ENCODE data around the gene CDC34.

CDC34 gene

DNA sequence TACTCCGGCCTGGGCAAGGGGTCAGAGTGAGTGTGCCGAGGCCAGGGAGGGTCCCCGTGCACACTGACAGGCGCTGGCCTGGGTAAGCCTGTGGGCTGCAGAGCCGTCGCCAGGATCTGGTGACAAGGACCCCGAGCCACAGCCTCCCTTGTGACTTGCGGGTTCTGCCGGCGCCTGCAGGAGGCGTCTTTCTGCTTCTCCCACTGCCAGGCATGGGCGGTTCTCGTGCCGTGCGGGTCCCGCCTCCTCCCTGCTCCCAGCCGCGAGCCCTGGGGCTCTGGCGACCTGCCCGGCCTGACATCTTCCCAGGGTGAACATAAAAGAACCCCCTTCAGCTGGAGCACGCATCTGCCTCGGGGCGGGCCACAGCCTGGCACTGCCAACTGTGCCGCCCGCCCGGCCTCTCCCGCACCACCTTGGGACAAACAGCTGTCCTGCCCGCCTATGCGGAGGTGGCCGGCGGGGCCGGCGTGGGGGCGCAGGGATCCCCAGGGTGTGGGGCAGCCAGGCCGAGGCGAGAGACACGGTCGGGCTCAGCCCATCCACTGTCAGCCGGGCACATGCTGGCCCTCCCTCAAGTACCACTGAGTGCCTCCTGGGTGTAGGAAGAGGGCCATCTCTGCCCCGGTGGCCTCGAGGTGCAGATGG, 56.7 kb downstream of the CDC34 start:
- H3K27ac ChIP-seq, result peak overlapping the region; percentile 68
- TF ChIP-seq, protein P1, sequence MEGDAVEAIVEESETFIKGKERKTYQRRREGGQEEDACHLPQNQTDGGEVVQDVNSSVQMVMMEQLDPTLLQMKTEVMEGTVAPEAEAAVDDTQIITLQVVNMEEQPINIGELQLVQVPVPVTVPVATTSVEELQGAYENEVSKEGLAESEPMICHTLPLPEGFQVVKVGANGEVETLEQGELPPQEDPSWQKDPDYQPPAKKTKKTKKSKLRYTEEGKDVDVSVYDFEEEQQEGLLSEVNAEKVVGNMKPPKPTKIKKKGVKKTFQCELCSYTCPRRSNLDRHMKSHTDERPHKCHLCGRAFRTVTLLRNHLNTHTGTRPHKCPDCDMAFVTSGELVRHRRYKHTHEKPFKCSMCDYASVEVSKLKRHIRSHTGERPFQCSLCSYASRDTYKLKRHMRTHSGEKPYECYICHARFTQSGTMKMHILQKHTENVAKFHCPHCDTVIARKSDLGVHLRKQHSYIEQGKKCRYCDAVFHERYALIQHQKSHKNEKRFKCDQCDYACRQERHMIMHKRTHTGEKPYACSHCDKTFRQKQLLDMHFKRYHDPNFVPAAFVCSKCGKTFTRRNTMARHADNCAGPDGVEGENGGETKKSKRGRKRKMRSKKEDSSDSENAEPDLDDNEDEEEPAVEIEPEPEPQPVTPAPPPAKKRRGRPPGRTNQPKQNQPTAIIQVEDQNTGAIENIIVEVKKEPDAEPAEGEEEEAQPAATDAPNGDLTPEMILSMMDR (conservative IDR thresholded peaks at IDR 0.05), result peak; percentile 85

DNA sequence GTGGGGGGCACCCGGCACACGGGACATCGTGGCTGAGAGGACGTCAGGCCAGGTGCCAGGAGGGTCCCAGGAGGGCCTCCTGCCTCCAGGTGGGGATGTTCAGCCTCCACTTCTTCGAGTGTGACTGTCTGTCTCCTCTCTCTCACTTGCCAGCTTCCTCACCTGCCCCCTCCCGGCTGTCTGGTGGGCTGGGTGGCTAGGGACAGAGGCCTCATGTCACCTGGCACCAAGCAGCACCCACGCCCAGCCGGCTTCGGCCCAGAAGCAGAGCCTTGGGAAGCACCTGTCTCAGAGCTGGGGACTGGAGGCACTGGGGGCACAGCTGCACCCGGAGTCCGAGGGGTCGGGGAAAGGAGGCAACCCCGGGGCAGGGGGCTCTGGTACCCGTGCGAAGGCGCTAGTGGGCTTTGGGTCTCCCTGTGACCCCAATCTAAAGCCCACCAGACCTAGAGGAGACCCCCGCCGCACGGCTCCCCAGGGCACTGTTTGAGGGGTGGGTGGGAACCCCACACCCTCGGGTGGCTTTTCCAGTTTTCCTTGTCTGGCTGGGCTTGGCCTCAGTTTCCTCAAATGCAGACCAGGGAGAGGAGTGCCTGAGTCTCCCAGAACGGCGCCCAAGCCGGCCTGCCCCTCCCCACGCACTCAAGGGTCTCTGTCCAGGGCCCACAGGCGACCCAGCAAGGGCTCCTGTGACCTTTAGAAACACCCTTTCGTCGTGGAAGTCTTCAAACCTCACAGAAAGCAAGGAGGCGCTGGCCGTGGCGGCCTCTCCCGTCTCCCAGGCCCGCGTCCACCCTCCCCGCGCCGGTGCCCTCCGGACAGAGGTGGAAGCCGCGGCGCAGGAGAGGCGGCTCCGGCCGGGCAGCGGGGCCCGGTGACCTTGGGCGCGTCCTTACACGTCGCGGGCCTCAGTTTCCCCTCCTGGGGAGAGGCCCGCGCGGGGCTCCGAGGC, 57.5 kb downstream of the CDC34 start:
- TF ChIP-seq, protein P1 (conservative IDR thresholded peaks at IDR 0.05), result no peak
- H3K27ac ChIP-seq, result peak overlapping the region; percentile 68

DNA sequence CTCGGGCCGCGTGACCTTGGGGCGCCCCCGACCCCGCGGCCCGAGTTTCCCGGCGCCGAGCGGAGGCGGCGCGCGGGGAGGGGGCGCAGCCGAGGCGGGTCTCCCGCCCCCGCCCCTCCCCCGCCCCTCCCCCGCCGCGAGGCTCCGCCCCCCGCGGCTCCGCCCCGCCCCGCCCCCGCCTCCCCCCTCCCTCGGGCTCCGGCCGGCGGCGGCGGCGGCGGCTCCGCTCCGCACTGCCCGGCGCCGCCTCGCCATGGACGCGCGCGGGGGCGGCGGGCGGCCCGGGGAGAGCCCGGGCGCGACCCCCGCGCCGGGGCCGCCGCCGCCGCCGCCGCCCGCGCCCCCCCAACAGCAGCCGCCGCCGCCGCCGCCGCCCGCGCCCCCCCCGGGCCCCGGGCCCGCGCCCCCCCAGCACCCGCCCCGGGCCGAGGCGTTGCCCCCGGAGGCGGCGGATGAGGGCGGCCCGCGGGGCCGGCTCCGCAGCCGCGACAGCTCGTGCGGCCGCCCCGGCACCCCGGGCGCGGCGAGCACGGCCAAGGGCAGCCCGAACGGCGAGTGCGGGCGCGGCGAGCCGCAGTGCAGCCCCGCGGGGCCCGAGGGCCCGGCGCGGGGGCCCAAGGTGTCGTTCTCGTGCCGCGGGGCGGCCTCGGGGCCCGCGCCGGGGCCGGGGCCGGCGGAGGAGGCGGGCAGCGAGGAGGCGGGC, 58.3 kb downstream of the CDC34 start, which contains the start of gene HCN2:
Gene HCN2, plus strand, starts transcription at position 189 of the 703 bp plus-strand sequence. Its CDS starts 65 bp downstream, at position 254.
- peak within 1 kb of the TSS; percentile 68 for H3K27ac ChIP-seq
- TF ChIP-seq, protein P1 (conservative IDR thresholded peaks at IDR 0.05), result no peak

DNA sequence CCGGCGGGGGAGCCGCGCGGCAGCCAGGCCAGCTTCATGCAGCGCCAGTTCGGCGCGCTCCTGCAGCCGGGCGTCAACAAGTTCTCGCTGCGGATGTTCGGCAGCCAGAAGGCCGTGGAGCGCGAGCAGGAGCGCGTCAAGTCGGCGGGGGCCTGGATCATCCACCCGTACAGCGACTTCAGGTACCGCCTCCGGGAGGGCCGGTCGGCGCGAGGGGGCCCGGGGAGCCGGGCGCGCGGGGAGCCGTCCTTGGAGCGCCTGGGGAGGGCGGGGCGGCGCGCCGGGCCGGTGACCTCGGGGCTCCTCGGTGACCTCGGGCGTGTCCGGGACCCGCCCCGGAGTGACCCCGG, 58.8 kb downstream of the CDC34 start:
- TF ChIP-seq, protein P1 (conservative IDR thresholded peaks at IDR 0.05), result no peak
- peak overlapping the region; percentile 55; the same call in 1 of the 2 replicates for H3K27ac ChIP-seq

DNA sequence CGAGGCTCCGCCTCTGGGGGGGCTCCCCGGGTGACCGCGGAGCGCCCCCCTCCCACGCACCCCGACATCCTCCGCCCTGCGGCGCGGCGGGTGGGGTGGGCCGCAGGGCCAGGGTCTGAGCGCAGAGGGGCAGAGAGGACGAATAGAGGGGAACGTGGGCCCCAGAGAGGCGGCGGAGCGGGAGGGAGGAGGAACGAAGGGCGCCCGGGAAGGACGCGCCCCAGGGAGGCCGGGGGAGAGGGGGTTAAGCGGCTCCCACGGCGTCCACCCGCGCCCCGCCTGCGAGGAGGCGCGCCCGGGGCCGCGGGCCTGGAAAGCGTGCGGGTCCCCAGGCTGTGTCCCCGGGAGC, 59.2 kb downstream of the CDC34 start:
- TF ChIP-seq, protein P1 (conservative IDR thresholded peaks at IDR 0.05), result no peak
- peak overlapping the region; percentile 55; the same call in 1 of the 2 replicates for H3K27ac ChIP-seq

DNA sequence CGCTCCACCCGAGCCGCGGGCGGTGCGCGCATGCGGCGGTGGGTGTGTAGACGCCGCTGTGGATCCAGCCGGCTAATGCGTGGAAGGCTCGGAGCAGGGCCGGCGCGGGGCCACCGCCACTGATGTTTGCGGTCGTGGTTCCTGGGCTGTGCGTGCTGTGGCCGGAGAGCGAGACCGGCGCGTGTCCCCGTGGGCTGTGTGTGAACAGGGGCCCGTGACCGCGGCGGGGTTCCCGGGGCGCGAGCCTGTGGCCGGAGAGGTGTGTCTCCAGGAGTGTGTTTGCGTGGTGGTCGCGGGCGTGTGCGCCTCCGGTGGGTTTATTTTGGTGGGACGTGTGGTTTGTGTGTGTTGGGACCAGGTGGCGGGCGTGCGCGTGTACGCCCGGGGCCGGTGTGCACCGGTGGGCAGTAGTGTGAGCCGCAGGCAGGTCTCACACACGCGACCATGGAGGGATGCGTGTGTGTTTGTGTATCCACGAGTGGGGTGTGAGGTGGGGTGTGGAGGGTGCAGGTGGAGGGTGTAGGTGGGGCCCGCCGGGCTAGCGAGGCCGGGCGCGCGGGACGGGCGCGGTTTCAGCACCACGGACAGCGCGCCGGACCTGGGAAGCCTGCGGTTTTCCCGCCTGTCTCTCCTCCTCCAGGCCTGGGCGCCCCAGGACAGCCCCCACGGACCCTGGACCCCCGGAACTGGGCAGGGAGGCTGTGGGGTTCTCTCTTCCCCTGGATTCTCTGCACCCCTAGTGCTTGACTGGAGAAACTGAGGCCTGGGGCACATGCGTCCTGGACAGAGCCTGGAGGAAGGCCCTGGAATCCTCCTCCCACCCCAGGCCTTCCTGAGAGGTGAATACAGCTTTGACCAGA, 59.8 kb downstream of the CDC34 start:
- TF ChIP-seq, protein P1 (conservative IDR thresholded peaks at IDR 0.05), result no peak
- peak overlapping the region; percentile 55; the same call in 1 of the 2 replicates for H3K27ac ChIP-seq

All from VCaP (cell line).